Natural killer cell (primary cell): ENCODE data around the gene SNAPC4. TPM values are rescaled to one million over a fixed set of nuclear protein-coding genes. Genes with fewer than 3 reads are reported as not detected.

Experiments
- ATAC-seq, 3 donors: fragments of 150-1000 bp in 2 of 3; fragments of 200-7000 bp in 1 of 3; cut with Tn5 transposase; 1 replicate in 1 of 3; 2 replicates in 2 of 3; pipeline ENCODE4 v1.10.0; 2021; ENCODE audit warnings: mild to moderate bottlenecking in 2 of 3, moderate library complexity in 2 of 3
- DNase-seq, 2 donors: peaks; one replicate each; pipeline versions ENCODE4 v3.0.0 to v3.0.0-alpha.2; 2013 to 2021; ENCODE audit warnings: mixed read lengths in 1 of 2
- H3K27ac ChIP-seq: one replicate; pipeline ENCODE4 v1.5.1; 2013; ENCODE audit warnings: mild to moderate bottlenecking, low read length
- H3K27me3 ChIP-seq: one replicate; pipeline ENCODE4 v1.6.1; 2013; ENCODE audit warnings: low read length; ENCODE audit not compliant: control insufficient read depth, insufficient read depth
- H3K36me3 ChIP-seq: one replicate; pipeline ENCODE4 v1.6.1; 2013; ENCODE audit warnings: low read length; ENCODE audit not compliant: control insufficient read depth, insufficient read depth
- H3K4me1 ChIP-seq: one replicate; pipeline ENCODE4 v1.6.1; 2013; ENCODE audit warnings: low read length; ENCODE audit not compliant: control insufficient read depth, insufficient read depth
- H3K4me3 ChIP-seq: one replicate; pipeline ENCODE4 v1.5.1; 2013; ENCODE audit warnings: low read length
- H3K9me3 ChIP-seq: one replicate; pipeline ENCODE4 v1.6.1; 2013; ENCODE audit warnings: low read length; ENCODE audit not compliant: control insufficient read depth, insufficient read depth
- H3K27ac Mint-ChIP-seq, 2 donors: one replicate each; pipeline ENCODE4 v1.8.0; 2022; ENCODE audit warnings: mild to moderate bottlenecking in 2 of 2, mixed read lengths in 2 of 2, moderate library complexity in 1 of 2
- H3K27me3 Mint-ChIP-seq, 2 donors: one replicate each; pipeline ENCODE4 v1.8.0; 2022; ENCODE audit warnings: low read depth in 2 of 2, mixed read lengths in 2 of 2
- H3K36me3 Mint-ChIP-seq: one replicate; pipeline ENCODE4 v1.8.0; 2022; ENCODE audit warnings: mixed read lengths
- H3K4me1 Mint-ChIP-seq, 2 donors: one replicate each; pipeline ENCODE4 v1.8.0; 2022; ENCODE audit warnings: mixed read lengths in 2 of 2
- H3K4me3 Mint-ChIP-seq: one replicate; pipeline ENCODE4 v1.8.0; 2022; ENCODE audit warnings: mild to moderate bottlenecking, moderate library complexity, mixed read lengths
- H3K9me3 Mint-ChIP-seq, 2 donors: one replicate each; pipeline ENCODE4 v1.8.0; 2022; ENCODE audit warnings: mixed read lengths in 2 of 2
- CTCF ChIP-seq: fragments of 200-600 bp; IDR thresholded peaks from one replicate; pipeline ENCODE4 v1.8.0; 2022; ENCODE audit warnings: antibody characterized with exemption
- WGBS: methylation state at CpG from one replicate; pipeline ENCODE4 v1.1.7; 2013; ENCODE audit warnings: missing lambda C conversion rate; ENCODE audit not compliant: insufficient coverage; 5-methylcytosine and 5-hydroxymethylcytosine counted together
- intact Hi-C: fragments of 100-400 bp; cut with micrococcal nuclease; formaldehyde crosslinking; loops from one replicate; pipeline ENCODE4 v1.14.2; 2022
- total RNA-seq, 4 donors: library from RNA; stranded (reverse); fragments of 120-200 nt in 1 of 4; gene quantifications; one replicate each; pipeline versions ENCODE4 v1.2.3 to v1.2.4, GENCODE V29; 2013 to 2022

The SNAPC4 gene
- total RNA-seq, 3 donors from 2014 or later (not counting 1 experiment from before 2014, with no cell fraction given) = 9.0 to 11.3 (median 9.4) TPM

- 96% methylated on average over 17 of the region's 17 CpGs for WGBS
- no peak overlapping the region for H3K27ac ChIP-seq
- peaks cover 13% of the 10 kb centered on the region for H3K36me3 Mint-ChIP-seq
Measured at GRCh38 chr9:136380381-136380780, 19.6 kb downstream of the SNAPC4 start.

DNA sequence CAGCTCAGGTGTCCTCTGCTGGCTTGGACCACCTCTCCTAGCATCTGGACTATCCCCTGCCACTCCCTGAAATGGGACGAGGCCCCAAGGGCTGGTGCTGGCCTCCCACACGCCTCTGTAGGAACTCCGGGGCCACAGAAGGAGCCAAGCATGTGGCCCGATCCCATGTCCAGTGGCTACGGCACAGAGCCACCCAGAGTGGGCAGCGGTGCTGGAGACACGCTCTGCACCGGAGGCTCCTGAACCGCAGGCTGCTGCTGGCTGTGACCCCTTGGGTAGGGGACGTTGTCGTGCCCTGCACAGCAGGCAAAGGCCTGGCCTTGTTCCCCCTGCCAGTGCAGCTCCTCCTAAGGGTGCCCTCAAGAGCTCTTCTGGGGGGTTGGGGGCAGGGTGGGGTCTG, 20.1 kb downstream of the SNAPC4 start:
- Histone ChIP-seq H3K9me3 (no peaks in the 10 kb centered on the region), H3K4me3 (no peak overlapping the region), H3K4me1 (peaks cover 6% of the 10 kb centered on the region), H3K27ac (no peak overlapping the region), H3K36me3 (peaks cover 27% of the 10 kb centered on the region), H3K27me3 (no peaks in the 10 kb centered on the region)
- intact Hi-C loops = no loop called here
- DNase-seq (no peak), ATAC-seq (no peak)
- TF ChIP-seq CTCF = no peak
- WGBS = 93% methylated on average over 11 of the region's 11 CpGs
- Mint-ChIP-seq H3K27me3 (no peaks in the 10 kb centered on the region), H3K4me1 (peaks cover 4 to 8% of the 10 kb centered on the region in 2 donors), H3K36me3 (peaks cover 11% of the 10 kb centered on the region), H3K9me3 (no peaks in the 10 kb centered on the region), H3K27ac (no peak overlapping the region), H3K4me3 (no peak overlapping the region)

More at GRCh38 chr9:136380381-136380780, 19.6 kb downstream of the SNAPC4 start:
- peaks cover 27% of the 10 kb centered on the region for H3K36me3 ChIP-seq
- no peaks in the 10 kb centered on the region for H3K27me3 ChIP-seq
- Mint-ChIP-seq H3K4me1 (peaks cover 9 to 13% of the 10 kb centered on the region in 2 donors), H3K27ac (no peak overlapping the region), H3K9me3 (no peaks in the 10 kb centered on the region), H3K27me3 (no peaks in the 10 kb centered on the region), H3K4me3 (no peak overlapping the region)
- H3K9me3 ChIP-seq = no peaks in the 10 kb centered on the region
- no peak overlapping the region for H3K4me3 ChIP-seq
- H3K4me1 ChIP-seq = peaks cover 6% of the 10 kb centered on the region
- TF ChIP-seq CTCF = no peak
- ATAC-seq = no peak
- intact Hi-C loops = no loop called here
- DNase-seq = no peak

DNA sequence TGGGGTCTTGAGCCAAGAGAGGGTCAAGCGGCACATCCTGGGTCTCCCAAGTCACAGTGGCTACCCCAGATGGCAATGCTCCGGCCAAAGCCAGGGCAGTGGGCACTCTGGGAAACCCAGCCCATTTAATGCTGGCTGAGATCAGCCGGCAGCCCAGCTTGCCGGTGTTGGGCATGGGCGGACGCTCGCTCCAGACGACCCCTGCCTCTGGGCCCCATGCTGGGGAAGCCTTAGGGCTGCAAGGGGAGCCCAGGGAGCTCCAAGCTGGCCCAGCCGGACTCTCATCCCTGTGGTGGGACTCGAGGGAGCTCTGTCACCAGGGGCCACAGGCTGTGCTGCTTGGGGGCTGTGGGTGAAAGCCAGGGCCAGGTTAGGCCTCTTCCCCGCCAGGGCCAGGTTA, 20.6 kb downstream of the SNAPC4 start:
- H3K9me3 Mint-ChIP-seq = no peaks in the 10 kb centered on the region
- Histone ChIP-seq H3K36me3 (peaks cover 27% of the 10 kb centered on the region), H3K4me1 (peaks cover 6% of the 10 kb centered on the region), H3K4me3 (no peak overlapping the region), H3K27me3 (no peaks in the 10 kb centered on the region), H3K9me3 (no peaks in the 10 kb centered on the region), H3K27ac (no peak overlapping the region)
- no peak for TF ChIP-seq CTCF
- WGBS = 95% methylated on average over 11 of the region's 11 CpGs
- ATAC-seq (no peak), DNase-seq (no peak)
- H3K36me3 Mint-ChIP-seq = peaks cover 7% of the 10 kb centered on the region
- intact Hi-C loops = no loop called here
- H3K4me3 Mint-ChIP-seq = no peak overlapping the region
- no peaks in the 10 kb centered on the region for H3K27me3 Mint-ChIP-seq
- H3K4me1 Mint-ChIP-seq = peaks cover 0 to 3% of the 10 kb centered on the region in 2 donors
- H3K27ac Mint-ChIP-seq = no peak overlapping the region

DNA sequence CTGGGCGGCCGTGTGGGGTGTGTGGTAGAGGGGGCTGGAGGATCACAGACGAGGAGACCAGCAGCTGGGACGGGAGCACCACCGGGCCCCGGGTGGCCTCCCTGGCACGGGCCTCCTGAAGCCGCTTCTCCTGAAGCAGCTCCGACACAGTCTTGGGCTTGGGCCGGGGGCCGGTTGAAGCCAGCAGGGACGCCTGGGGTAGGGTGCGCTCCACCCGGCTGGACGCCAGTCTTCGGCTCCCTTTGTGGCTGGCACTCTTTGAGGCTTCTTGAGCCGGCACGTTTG, 21.0 kb downstream of the SNAPC4 start:
- Histone ChIP-seq H3K4me1 (peaks cover 6% of the 10 kb centered on the region), H3K27ac (no peak overlapping the region), H3K4me3 (no peak overlapping the region), H3K36me3 (peaks cover 27% of the 10 kb centered on the region), H3K27me3 (no peaks in the 10 kb centered on the region), H3K9me3 (no peaks in the 10 kb centered on the region)
- Mint-ChIP-seq H3K27ac (no peak overlapping the region), H3K27me3 (no peaks in the 10 kb centered on the region), H3K4me3 (no peak overlapping the region), H3K4me1 (no peaks in the 10 kb centered on the region), H3K9me3 (no peaks in the 10 kb centered on the region), H3K36me3 (peaks cover 2% of the 10 kb centered on the region)
- DNase-seq = no peak
- intact Hi-C loops = no loop called here
- no peak for ATAC-seq
- 96% methylated on average over 18 of the region's 18 CpGs for WGBS
- no peak for TF ChIP-seq CTCF
